ENCODE results near the gene TMEM219. TPM values are rescaled to one million over a fixed set of nuclear protein-coding genes. Genes with fewer than 3 reads are reported as not detected.

Gene TMEM219
- total and polyA plus RNA-seq, 2 of the 8 experiments (the other 6 are each of a cell fraction or from before 2014, with no cell fraction given), result 60.2 to 116 TPM

GRCh38 chr16:29921034-29921385, 40.9 kb upstream of the TMEM219 start:
- ChIA-PET POLR2A (ENCODE audit: partially characterized antibody) (interaction anchor here (1.6 to 4.3 kb wide), 2 partner anchors 10 to 20 kb away, joined by 5 to 25 read pairs; no protein-coding TSS in a partner anchor), CTCF (ENCODE audit: partially characterized antibody) (interaction anchor here (1.3 to 1.5 kb wide), 2 partner anchors 9 to 23 kb away, joined by 3 to 4 read pairs; no protein-coding TSS in a partner anchor)
- TF ChIP-seq RNF2 (IDR thresholded peaks at IDR 0.05; ENCODE audit: borderline replicate concordance, low read depth, low read length, missing control alignments, poor library complexity, severe bottlenecking) (no peak), SIRT6 (IDR thresholded peaks at IDR 0.05; ENCODE audit: low read length) (no peak), CTBP2 (IDR thresholded peaks at IDR 0.05; ENCODE audit: borderline replicate concordance, insufficient read depth, insufficient read length, low read length) (no peak), ATF2 (IDR thresholded peaks at IDR 0.05; ENCODE audit: low read length) (no peak), E2F6 (IDR thresholded peaks at IDR 0.05) (no peak), TAF7 (optimal IDR thresholded peaks at IDR 0.05; ENCODE audit: borderline replicate concordance, low read depth, low read length) (no peak)
- H2BK12ac ChIP-seq (ENCODE audit: low read depth, low read length), result no peak overlapping the region
- H3K56ac ChIP-seq (replicated peaks; ENCODE audit: insufficient read length, low read depth, low read length), result no peak overlapping the region
- 87% methylated on average over 3 of the region's 3 CpGs; no CpG with 5 or more reads in 1 of the 2 experiments for whole genome bisulfite sequencing, 2 experiments (ENCODE audit: extremely low coverage in 1 of 2, insufficient coverage in 1 of 2, insufficient read length in 1 of 2, insufficient replicate concordance in 2 of 2, low coverage in 1 of 2, low lambda C conversion rate in 2 of 2, missing lambda C conversion rate in 1 of 2)
- H4K8ac ChIP-seq (ENCODE audit: extremely low read depth, insufficient read depth, low read length), result no peak overlapping the region
- no peak overlapping the region for H4K91ac ChIP-seq (replicated peaks; ENCODE audit: insufficient read length, low read length)
- no peak overlapping the region for H3K4me3 ChIP-seq (ENCODE audit: extremely low read depth in 1 of 4, insufficient read depth in 2 of 4, low read depth in 3 of 4, low read length in 4 of 4)
- no peak overlapping the region for H2BK5ac ChIP-seq (ENCODE audit: low read depth, low read length)
- no peak overlapping the region for H3K18ac ChIP-seq (ENCODE audit: extremely low read depth, low read length)
- H4K20me1 ChIP-seq (replicated peaks in 1 of 2; ENCODE audit: control insufficient read depth in 1 of 2, insufficient read depth in 2 of 2, low read length in 2 of 2), result peaks cover 3 to 4% of the 10 kb centered on the region in 2 experiments
- no peak for FAIRE-seq
- H3K23ac ChIP-seq (ENCODE audit: insufficient read length), result no peak overlapping the region
- H2AFZ ChIP-seq (ENCODE audit: low read length), result no peak overlapping the region
- no peak for DNase-seq (ENCODE audit: low read depth in 1 of 2, low spot score in 2 of 2)
- no peak overlapping the region for H2BK15ac ChIP-seq (ENCODE audit: low read length)
- H3K79me2 ChIP-seq (ENCODE audit: control insufficient read depth in 1 of 2, insufficient read depth in 2 of 2, low read length in 2 of 2), result peaks cover 0 to 5% of the 10 kb centered on the region in 2 experiments; a peak in 1 of 4 replicates
- no peak overlapping the region for H4K5ac ChIP-seq (ENCODE audit: insufficient read length, low read depth, low read length)
- peaks cover 0 to 9% (median under 1%) of the 10 kb centered on the region in 4 experiments; a peak in 4 of 8 replicates for H3K36me3 ChIP-seq (ENCODE audit: control insufficient read depth in 2 of 4, insufficient read depth in 4 of 4, low read length in 3 of 4)
- no peak overlapping the region for H3K4me2 ChIP-seq (ENCODE audit: insufficient read depth in 1 of 2, low read depth in 2 of 2, low read length in 2 of 2)
- H3K23me2 ChIP-seq (ENCODE audit: low read depth, low read length), result peaks cover 5% of the 10 kb centered on the region; the same call in 1 of the 2 replicates
- H3K79me1 ChIP-seq (ENCODE audit: low read depth, low read length), result no peaks in the 10 kb centered on the region
- 0 out of 7 replicates have a peak, but pooled peaks cover 0 to 2% (median 0%) of the 10 kb centered on the region in 4 experiments for H3K4me1 ChIP-seq (replicated peaks in 1 of 4; ENCODE audit: control insufficient read depth in 3 of 4, insufficient read depth in 4 of 4, low read length in 3 of 4)
- no peak overlapping the region for H3K4ac ChIP-seq (replicated peaks; ENCODE audit: insufficient read length, low read depth, low read length)
- H3K27me3 ChIP-seq (replicated peaks in 1 of 4; ENCODE audit: control insufficient read depth in 3 of 4, extremely low read depth in 1 of 4, insufficient read depth in 3 of 4, low read length in 3 of 4), result no peaks in the 10 kb centered on the region
- no peak overlapping the region for H2AK5ac ChIP-seq (ENCODE audit: low read depth, low read length)
- no peak overlapping the region for H3K27ac ChIP-seq (ENCODE audit: low read depth, low read length)
- no peak overlapping the region for H2BK20ac ChIP-seq (ENCODE audit: low read length)
- no peak overlapping the region for H2BK120ac ChIP-seq (replicated peaks; ENCODE audit: low read depth, low read length)
- no peak overlapping the region for H3K14ac ChIP-seq (ENCODE audit: insufficient read length)
- H3K9ac ChIP-seq (replicated peaks in 1 of 4; ENCODE audit: extremely low read depth in 1 of 4, low read depth in 3 of 4, low read length in 3 of 4), result no peak overlapping the region
- no peaks in the 10 kb centered on the region for H3K9me3 ChIP-seq (ENCODE audit: insufficient read depth in 2 of 2, low read depth in 1 of 2, low read length in 1 of 2)

Measured in H1 (cell line).